ENCODE results near the gene MFAP2. TPM values are rescaled to one million over a fixed set of nuclear protein-coding genes. Genes with fewer than 3 reads are reported as not detected.
"Not testable (repeated sequence)": the region's sequence is repeated elsewhere in the genome, so short reads cannot be mapped to it uniquely, and the experiment has no call there.

MFAP2 gene
- polyA plus RNA-seq, 4 donors: 204 to 582 (median 224) TPM

DNA sequence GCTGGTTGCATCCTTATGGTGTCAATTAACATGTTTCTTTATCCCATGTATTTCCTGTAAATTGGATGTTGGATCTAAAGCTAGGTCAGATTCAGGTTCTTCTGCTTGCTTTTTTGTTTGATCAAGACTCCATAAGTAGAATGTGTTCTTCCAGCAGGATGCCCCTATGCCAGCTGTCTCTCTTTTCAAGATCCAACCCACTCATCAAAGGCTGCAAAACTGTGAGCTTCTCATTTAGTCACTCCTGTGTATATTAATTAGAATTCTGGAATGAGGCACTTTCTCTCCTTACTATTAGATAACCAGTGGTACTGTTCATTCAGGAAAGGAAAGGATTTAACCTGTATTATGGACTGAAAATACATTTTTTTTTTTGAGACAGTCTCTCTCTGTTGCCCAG lies 46.5 kb downstream of the MFAP2 start:
- DNase-seq (ENCODE audit: low read depth in 4 of 4, low spot score in 3 of 4): not testable (repeated sequence)

DNA sequence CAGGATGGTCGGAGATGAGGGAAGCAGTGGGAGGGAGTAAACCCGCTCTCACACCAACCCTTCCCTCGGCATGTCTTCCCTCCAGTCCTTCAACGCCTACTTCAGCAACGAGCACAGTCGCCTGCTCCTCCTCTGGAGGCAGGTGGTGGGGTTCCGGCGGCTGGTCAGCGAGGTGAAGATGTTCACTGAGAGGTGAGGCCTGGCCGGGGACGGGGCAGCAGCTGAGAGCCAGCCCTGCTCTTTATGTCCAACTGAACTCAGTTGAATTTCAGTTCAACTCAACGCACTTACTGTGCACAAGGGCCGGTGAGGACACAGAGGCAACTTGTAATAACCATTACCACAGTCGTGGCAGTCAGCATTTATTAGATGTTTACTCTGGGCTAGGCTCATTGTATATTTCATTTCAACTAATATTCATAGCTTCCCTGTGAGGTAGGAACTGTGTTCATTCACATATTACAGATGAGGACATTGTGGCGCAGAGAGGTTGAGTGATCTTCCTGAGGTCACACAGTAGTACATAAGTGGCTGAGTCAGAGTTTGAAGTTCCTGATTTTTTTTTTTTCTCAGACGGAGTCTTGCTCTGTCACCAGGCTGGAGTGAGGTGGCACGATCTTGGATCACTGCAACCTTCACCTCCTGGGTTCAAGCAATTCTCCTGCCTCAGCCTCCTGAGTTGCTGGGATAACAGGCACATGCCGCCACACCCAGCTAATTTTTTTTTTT lies 49.0 kb downstream of the MFAP2 start:
- not testable (repeated sequence) for DNase-seq (ENCODE audit: low read depth in 4 of 4, low spot score in 3 of 4)

DNA sequence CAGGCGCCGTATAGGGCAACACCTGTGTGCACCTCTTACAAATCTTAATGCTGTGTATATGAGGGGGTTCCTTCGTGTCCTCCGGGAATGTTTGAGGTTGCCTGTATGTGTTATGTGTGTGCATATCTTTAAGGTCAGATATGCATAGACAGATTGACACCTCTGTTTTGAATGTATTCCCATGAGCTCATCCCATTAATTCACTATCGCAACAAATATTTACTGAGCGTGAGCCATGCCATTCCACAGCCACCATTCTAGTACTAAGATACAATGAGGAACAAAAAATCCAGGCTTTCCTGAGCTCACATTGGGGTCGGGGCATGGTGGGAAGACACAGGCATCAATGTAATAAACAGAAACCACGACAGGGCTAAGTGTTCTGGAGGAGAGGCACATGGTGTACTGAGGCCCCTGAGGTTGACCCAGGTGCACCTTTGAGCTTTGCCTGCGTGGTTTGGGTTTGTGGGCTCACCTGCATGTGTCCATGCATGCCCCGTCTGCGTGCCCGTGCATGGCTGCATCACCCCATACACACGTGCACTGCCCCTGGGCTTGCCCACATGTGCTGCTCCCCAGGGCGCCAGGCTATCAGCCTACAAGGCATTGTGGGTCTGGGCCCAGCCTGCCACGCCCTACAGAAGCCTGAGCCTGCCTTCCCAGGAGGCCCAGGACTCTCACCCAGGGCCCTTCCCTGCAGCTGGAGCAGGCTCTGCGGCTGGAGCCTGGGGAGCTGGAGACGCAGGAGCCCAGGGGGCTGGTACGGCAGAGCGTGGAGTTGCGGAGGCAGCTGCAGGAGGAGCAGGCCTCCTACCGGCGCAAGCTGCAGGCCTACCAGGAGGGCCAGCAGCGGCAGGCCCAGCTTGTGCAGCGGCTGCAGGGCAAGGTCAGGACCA lies 51.0 kb downstream of the MFAP2 start:
- DNase-seq (ENCODE audit: low read depth in 4 of 4, low spot score in 3 of 4): not testable (repeated sequence)

DNA sequence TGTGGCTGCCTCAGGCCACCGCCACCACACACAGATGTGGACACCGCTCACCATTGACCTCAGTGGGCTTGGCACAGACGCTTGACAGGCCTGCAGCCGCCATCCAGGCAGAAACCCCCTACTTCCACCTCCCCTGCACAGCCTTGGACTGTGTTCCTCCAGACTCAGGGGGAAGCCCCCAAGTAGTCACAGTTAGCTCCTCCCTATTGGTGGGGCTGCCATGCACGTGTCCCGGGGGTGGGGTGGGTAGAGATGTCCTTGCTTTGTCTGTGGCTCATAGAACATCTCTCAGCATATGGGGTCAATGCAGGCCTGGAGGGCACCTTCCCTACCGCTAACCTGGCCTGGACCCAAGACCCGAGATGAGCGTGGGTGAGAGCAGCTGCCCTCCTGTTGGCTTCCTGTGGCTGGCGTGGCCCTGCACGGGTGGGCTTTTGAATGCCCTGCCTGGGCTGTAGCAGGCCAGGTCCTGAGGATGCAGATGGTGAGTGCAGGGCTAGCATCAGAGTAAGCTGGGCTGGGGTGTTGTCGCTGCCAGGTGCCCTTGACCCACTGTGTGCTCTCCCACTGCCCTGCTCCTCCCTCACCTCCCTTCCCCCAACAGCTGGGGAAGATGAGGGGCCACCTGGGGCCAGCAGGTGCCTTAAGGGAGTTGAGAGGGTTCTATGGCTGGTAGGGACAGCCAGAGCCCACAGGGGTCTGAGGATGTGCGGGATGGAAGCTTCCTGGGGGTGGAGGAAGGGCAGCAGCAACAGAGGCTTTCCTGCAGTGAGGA lies 52.5 kb downstream of the MFAP2 start:
- no peak for DNase-seq (ENCODE audit: low read depth in 4 of 4, low spot score in 3 of 4)

DNA sequence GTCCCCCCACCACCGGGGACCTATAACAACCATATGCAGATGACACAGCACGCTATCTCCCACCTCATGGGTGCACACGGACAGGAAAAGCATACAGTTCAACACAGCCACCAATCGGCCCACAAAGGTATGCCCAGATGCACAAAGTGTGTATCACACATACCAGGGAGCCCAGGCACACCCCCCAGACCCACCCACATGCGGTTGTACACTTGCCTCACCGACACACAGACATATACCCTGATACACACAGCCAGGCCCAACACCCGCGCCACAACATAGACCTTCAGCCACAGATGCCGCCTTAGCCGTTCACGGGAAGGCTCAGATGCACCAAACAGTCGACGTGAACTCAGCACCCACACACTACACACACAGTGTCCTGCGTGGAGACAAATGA lies 53.2 kb downstream of the MFAP2 start:
- no peak for DNase-seq (ENCODE audit: low read depth in 4 of 4, low spot score in 3 of 4)

DNA sequence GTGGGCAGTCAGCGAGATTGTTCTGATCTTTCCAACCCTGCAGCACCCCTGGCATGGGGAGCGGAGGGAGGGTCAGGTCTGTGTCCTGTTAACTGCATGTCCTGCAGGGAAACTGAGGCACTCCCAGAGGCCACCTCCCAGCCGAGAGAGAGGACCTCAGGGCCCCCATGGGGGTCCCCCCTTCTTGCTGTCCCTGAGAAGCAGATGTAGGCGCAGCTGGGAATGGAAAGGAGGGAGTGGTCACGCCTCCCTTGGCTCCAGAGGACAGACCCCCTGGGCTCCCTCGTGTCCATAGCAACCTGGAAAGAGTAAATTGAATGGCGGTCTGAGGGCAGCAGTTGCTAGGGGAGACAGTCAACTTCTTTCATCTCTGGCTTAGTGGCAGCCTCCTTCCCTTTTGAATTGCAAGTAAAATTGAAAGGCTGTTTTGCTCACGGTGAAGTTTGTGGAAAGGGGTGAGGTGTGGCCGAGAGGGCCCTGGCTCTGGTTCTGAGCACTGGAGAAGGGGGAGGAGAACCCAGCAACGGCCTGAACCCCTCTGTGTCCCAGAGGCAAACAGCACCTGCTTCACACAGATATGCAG lies 53.8 kb downstream of the MFAP2 start:
- DNase-seq (ENCODE audit: low read depth in 4 of 4, low spot score in 3 of 4): peak in 1 of 4 donors; percentile 67

DNA sequence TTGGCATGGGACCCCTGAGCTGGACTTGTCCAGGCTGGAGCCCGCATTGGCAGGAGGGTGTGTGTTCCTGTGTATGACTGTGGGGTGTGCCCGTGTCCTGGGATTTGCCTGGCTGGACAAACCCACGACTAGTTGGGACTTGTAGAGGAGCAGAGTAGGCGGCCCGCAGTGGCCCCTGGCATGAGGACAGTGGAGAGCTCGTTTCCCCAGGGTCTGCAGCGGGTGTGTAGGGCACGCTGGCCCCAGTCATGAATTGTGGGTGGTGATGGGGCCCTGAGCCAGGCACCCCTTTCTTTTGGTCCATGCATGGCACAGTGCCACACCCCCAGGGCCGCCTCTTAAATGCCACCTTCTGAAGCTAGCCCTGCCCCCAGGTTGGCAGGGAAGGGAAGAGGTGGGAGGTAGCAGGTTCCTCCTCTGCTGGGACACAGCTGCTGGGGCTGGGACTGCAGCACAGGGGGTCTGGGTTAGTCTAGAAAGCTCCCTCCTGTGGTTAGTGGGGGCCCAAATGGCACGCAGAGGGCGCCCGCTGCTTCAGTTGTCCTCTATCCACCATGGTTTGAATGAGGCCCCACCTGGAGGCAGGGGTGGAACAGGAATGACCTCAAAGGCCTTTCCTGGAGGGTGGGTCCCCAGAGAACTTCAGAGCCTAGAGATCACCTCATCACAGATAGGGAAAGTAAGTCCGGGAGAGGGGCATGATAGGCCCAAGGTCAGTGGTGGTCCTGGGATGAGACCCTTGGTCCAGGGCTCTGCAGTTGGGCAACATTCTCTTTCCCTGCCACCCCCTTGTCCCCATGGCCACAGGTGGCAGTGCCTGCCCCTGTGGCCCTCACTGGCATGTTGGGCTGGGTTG lies 54.6 kb downstream of the MFAP2 start:
- no peak for DNase-seq (ENCODE audit: low read depth in 4 of 4, low spot score in 3 of 4)

DNA sequence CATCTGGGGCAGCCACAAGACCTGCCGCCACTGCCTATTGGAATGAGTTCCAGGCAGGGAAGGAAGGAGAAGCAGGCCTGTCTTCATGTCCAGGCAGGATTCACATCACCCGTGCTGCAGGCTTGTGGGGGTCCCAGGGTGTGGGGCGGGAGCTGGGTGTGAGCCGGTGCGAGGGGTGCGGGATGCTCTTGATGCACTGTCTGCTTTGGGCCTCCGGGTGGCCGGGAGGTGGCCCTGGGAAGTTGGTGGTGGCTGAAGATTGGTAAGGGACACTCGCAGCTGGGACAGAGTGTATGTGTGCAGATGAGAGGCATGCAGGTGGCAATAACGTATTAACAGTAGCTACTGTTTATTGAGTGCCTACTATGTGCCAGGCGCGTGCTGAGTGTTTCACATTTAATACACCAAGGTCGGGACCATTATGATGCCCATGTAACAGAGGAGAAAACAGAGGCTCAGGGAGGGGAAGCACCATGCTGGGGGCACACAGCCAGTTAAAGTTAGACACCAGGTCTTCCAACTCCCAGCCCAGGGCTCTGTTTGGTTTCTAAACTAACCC lies 55.4 kb downstream of the MFAP2 start:
- no peak for DNase-seq (ENCODE audit: low read depth in 4 of 4, low spot score in 3 of 4)

Other genes starting within 250 kb of the MFAP2 start
- not detected for gene RNU1-4, start 240.1 kb downstream of the MFAP2 start, polyA plus RNA-seq (ENCODE audit: insufficient read length in 4 of 4)
- gene RNU1-2, start 84.6 kb downstream of the MFAP2 start, polyA plus RNA-seq (ENCODE audit: insufficient read length in 4 of 4): not detected
- 10 to 100 TPM; 22.4 to 78.1 (median 34.6) TPM for gene CROCC, start 58.7 kb downstream of the MFAP2 start, polyA plus RNA-seq (ENCODE audit: insufficient read length in 4 of 4)
- 10 to 100 TPM; 25.5 to 38.0 (median 30.1) TPM for gene ATP13A2, start 31.3 kb upstream of the MFAP2 start, polyA plus RNA-seq (ENCODE audit: insufficient read length in 4 of 4)
- 100 to 1,000 TPM in 3 of 4 donors, 10 to 100 TPM in 1; 87.5 to 163 (median 146) TPM for gene SDHB, start 73.4 kb upstream of the MFAP2 start, polyA plus RNA-seq (ENCODE audit: insufficient read length in 4 of 4)
- gene PADI2, start 138.8 kb upstream of the MFAP2 start, polyA plus RNA-seq (ENCODE audit: insufficient read length in 4 of 4): 1 to 10 TPM in 3 of 4 donors, under 1 TPM in 1; 0.35 to 3.3 (median 2.4) TPM
- gene PADI1, start 224.5 kb upstream of the MFAP2 start, polyA plus RNA-seq (ENCODE audit: insufficient read length in 4 of 4): under 1 TPM in 1 of 4 donors, not detected in 3; 0.14 TPM

All from left renal pelvis (tissue), 4 donors.